ENCODE results near the gene TNNT2.

The TNNT2 gene

DNA sequence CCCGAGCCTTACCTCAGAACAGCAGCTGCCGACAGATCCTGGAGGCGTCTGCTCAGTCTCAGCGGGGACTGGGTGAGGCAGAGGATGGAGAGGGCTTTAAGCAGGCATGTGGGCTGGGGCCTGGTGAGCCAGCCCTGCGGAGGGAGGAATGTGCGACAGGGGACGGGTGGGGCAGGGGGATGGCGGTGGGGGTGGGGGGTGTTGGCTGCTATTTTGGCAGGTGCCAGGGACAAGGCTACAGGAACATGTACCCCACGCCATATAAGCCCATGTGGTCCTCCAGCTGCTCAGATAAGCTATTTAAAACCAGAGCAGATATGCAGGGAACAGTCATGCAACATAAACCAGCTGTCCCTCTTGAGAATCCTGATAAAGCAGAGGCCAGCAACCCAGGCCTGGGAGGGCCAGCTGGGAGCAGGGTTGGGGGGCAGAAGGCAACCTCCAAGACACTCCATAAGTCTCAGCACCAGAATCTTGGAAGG, at the start of gene TNNT2:
Gene TNNT2 (minus strand): TSS at position 70 of the 482 bp plus-strand sequence. CDS start 4,426 bp downstream, outside the sequence.
- peak; percentile 89 for DNase-seq

GRCh38 chr1:201426479-201427310, 49.2 kb upstream of the TNNT2 start:
- peak; percentile 97 for DNase-seq

DNA sequence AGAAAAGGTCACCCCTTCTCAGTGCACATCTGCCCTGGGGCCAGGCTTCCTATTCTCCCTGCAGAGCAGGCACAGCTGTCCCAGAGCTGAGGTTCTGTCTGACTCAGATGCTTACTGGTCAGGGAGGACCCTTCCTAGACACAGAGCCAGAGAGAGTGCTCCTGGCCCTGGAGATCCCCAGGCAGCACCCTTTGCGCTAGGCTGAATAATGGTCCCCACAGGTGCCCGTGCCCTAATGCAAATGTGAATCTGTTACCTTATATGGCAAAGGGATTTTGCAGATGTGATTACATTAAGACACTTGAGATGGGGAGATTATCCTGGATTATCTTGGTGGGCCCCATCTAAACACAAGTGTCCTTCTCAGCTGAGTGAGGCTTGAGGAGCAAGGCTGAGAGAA, 46.7 kb upstream of the TNNT2 start:
- peak; percentile 100 for DNase-seq

GRCh38 chr1:201423655-201424054, 46.2 kb upstream of the TNNT2 start:
- no peak for DNase-seq

GRCh38 chr1:201422436-201423030, 45.1 kb upstream of the TNNT2 start:
- DNase-seq, result peak; percentile 85

GRCh38 chr1:201422026-201422425, 44.5 kb upstream of the TNNT2 start:
- DNase-seq, result no peak

- no peak for DNase-seq
Observed at GRCh38 chr1:201421041-201421440, 43.6 kb upstream of the TNNT2 start.

GRCh38 chr1:201420608-201421002, 43.1 kb upstream of the TNNT2 start:
- no peak for DNase-seq

- peak; percentile 57 for DNase-seq
Observed at GRCh38 chr1:201419746-201420607, 42.5 kb upstream of the TNNT2 start.

DNA sequence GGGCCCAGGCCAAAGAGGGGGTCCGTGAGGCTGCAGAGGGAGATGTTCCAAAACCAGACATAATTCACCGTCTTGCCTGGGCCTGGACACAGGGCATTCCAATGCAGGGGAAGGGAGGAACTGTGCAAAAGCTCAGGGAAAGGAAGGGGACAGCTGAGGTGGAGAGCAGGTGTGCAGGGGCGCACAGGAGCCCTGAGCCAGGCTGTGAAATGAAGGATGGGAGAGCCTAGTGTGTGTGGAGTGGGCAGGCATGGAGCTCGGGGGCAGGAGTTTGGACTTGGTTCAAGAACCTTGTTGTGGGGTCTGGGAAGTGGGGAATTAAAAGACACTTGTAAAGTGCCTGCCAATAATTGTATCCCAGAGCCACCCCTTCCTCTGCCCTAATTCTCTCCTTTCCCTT, 41.8 kb upstream of the TNNT2 start:
- no peak for DNase-seq

DNA sequence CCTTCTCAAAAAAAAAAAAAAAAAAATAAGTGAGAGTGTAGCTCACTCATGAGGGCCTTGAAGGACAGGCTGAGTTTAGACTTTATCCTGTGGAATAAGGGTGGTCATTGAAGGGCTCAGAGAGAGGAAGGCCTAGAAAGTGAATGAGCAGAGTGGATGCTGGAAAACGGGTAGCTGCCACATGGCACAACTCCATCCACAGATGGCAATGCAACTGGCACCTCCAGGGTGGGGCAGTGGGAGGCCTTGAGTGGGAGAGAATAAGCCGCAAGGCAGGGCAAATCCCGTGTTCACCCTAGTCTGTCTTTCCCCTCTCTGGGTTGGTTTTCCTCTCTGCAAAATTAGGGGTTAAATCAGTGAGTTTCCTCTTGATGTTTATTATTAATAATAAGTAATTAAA, 41.0 kb upstream of the TNNT2 start:
- DNase-seq, result no peak

GRCh38 chr1:201414051-201414738, 36.7 kb upstream of the TNNT2 start:
- no peak for DNase-seq

GRCh38 chr1:201411292-201411691, 33.8 kb upstream of the TNNT2 start:
- DNase-seq, result no peak

- DNase-seq, result no peak
Observed at GRCh38 chr1:201409440-201409839, 32.0 kb upstream of the TNNT2 start.

- DNase-seq, result no peak
Observed at GRCh38 chr1:201408834-201409200, 31.3 kb upstream of the TNNT2 start.

GRCh38 chr1:201408176-201408833, 30.8 kb upstream of the TNNT2 start:
- peak; percentile 95 for DNase-seq

GRCh38 chr1:201406831-201407406, 29.4 kb upstream of the TNNT2 start:
- no peak for DNase-seq

- no peak for DNase-seq
Observed at GRCh38 chr1:201405484-201405831, 28.0 kb upstream of the TNNT2 start.

- DNase-seq, result no peak
Observed at GRCh38 chr1:201404722-201405483, 27.4 kb upstream of the TNNT2 start.

DNA sequence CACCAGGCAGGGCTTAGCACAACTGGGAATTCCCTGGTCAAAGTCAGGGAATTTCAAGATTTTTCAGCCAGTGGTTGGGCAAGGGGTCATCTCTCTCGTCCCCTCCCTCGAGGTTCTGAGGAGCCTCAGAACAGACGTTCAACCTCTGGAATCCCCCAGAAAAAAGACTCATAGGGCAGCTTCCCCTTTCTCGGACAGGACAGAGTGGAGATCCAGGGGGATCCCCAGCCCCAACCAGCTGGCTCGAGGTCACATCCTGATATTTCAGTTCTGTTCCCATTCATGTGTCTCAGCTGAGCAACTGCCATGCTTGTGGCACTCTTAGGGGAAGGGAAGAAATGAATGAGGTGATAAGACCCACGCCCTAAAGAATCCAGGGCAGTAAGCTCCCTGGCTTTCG, 26.6 kb upstream of the TNNT2 start:
- DNase-seq, result no peak

DNA sequence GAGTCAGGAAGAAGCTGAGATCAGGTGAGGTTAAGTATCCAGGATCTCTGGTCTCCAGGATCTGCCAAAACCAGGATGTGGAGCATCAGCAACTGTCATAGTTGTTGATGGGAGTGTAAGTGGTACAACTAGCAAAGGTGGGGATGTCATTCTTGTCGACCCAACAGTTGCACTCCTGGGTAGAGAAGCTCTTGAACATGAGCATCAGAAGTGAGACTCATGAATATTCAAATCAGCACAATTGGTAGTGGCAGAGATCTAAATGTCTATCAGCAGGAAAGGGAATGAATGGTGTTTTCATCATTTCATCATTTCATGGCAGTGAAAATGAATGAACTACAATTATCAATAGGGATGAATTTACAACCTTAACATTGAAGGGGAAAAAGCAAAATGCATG, 25.9 kb upstream of the TNNT2 start:
- DNase-seq, result no peak

Data from NCI-H82 (cell line).